Skeletal muscle tissue (tissue), 4 donors: ENCODE results near the gene GABARAP. TPM values are rescaled to one million over a fixed set of nuclear protein-coding genes. Genes with fewer than 3 reads are reported as not detected.

Source experiments
- H3K27ac ChIP-seq: one replicate; pipeline ENCODE4 v1.7.0; 2013; ENCODE audit warnings: mild to moderate bottlenecking, low read depth, low read length, inconsistent platforms
- H3K27me3 ChIP-seq, 3 donors: one replicate each; pipeline ENCODE4 v1.7.0; 2013; ENCODE audit warnings: low read length in 3 of 3; ENCODE audit not compliant: control insufficient read depth in 3 of 3, insufficient read depth in 3 of 3
- H3K36me3 ChIP-seq, 3 donors: one replicate each; pipeline ENCODE4 v1.7.0; 2013; ENCODE audit warnings: low read length in 3 of 3; ENCODE audit not compliant: control insufficient read depth in 3 of 3, insufficient read depth in 3 of 3
- H3K4me1 ChIP-seq, 3 donors: one replicate each; pipeline ENCODE4 v1.7.0; 2013; ENCODE audit warnings: low read length in 3 of 3, mild to moderate bottlenecking in 3 of 3; ENCODE audit not compliant: control insufficient read depth in 3 of 3, insufficient read depth in 3 of 3
- H3K4me3 ChIP-seq, 3 donors: one replicate each; pipeline ENCODE4 v1.7.0; 2013; ENCODE audit warnings: low read length in 3 of 3
- H3K9ac ChIP-seq, 3 donors: one replicate each; pipeline ENCODE4 v1.7.0; 2013; ENCODE audit warnings: low read length in 3 of 3, mild to moderate bottlenecking in 3 of 3, moderate library complexity in 2 of 3, low read depth in 1 of 3
- H3K9me3 ChIP-seq, 3 donors: one replicate each; pipeline ENCODE4 v1.7.0; 2013; ENCODE audit warnings: low read length in 3 of 3; ENCODE audit not compliant: control insufficient read depth in 3 of 3
- total RNA-seq: library from RNA; depleted of rRNA; stranded (reverse); fragments of >200 nt; gene quantifications from one replicate; pipeline ENCODE4 v1.2.3, GENCODE V29; 2014
- donor health status: Osteomylitis.

The GABARAP gene
- total RNA-seq, 1 donor from 2014 or later: 259 TPM

GRCh38 chr17:7219229-7219811 is 22.9 kb downstream of the GABARAP start:
- peak overlapping the region; percentile 78 to 92 (median 86) for H3K4me3 ChIP-seq
- H3K9ac ChIP-seq: peak overlapping the region; percentile 89 to 96 (median 92)
- no peaks in the 10 kb centered on the region for H3K9me3 ChIP-seq
- no peaks in the 10 kb centered on the region for H3K27me3 ChIP-seq
- H3K36me3 ChIP-seq: peaks cover 33 to 41% (median 37%) of the 10 kb centered on the region in 3 donors
- H3K4me1 ChIP-seq: peaks cover 81 to 85% (median 81%) of the 10 kb centered on the region in 3 donors
- peak overlapping the region; percentile 95 for H3K27ac ChIP-seq

GRCh38 chr17:7218758-7219157 is 23.5 kb downstream of the GABARAP start:
- Histone ChIP-seq H3K9me3 (no peaks in the 10 kb centered on the region), H3K9ac (peak overlapping the region; percentile 89 to 96 (median 92)), H3K4me1 (peaks cover 81 to 84% (median 81%) of the 10 kb centered on the region in 3 donors), H3K4me3 (peak overlapping the region in 2 of 3 donors; percentile 78 to 92), H3K36me3 (peaks cover 27 to 35% (median 31%) of the 10 kb centered on the region in 3 donors), H3K27me3 (peaks cover 0 to 3% (median 0%) of the 10 kb centered on the region in 3 donors), H3K27ac (peak overlapping the region; percentile 95)

GRCh38 chr17:7218166-7218565 is 24.1 kb downstream of the GABARAP start:
- no peaks in the 10 kb centered on the region for H3K9me3 ChIP-seq
- peaks cover 78 to 79% (median 78%) of the 10 kb centered on the region in 3 donors for H3K4me1 ChIP-seq
- peak overlapping the region; percentile 55 to 73 (median 66) for H3K4me3 ChIP-seq
- peak overlapping the region; percentile 60 to 78 (median 72) for H3K9ac ChIP-seq
- H3K27ac ChIP-seq: peak overlapping the region; percentile 28
- H3K36me3 ChIP-seq: peaks cover 21 to 29% (median 25%) of the 10 kb centered on the region in 3 donors
- peaks cover 0 to 6% (median 0%) of the 10 kb centered on the region in 3 donors for H3K27me3 ChIP-seq

GRCh38 chr17:7217113-7217987 is 24.9 kb downstream of the GABARAP start:
- H3K27me3 ChIP-seq: peaks cover 0 to 6% (median 0%) of the 10 kb centered on the region in 3 donors
- H3K4me1 ChIP-seq: peaks cover 70 to 71% (median 70%) of the 10 kb centered on the region in 3 donors
- peak overlapping the region; percentile 28 for H3K27ac ChIP-seq

GRCh38 chr17:7216242-7217112 is 25.8 kb downstream of the GABARAP start:
- Histone ChIP-seq H3K9ac (peak overlapping the region; percentile 40 to 61 (median 41)), H3K4me3 (peak overlapping the region in 2 of 3 donors; percentile 22 to 38), H3K27ac (peak overlapping the region; percentile 26), H3K27me3 (peaks cover 0 to 11% (median 4%) of the 10 kb centered on the region in 3 donors), H3K4me1 (peaks cover 61 to 67% (median 63%) of the 10 kb centered on the region in 3 donors), H3K9me3 (no peaks in the 10 kb centered on the region), H3K36me3 (peaks cover 6 to 12% (median 8%) of the 10 kb centered on the region in 3 donors)

More at GRCh38 chr17:7217113-7217987, 24.9 kb downstream of the GABARAP start:
- Histone ChIP-seq H3K4me3 (peak overlapping the region; percentile 55 to 73 (median 66)), H3K9ac (peak overlapping the region; percentile 60 to 78 (median 72)), H3K36me3 (peaks cover 14 to 21% (median 17%) of the 10 kb centered on the region in 3 donors), H3K9me3 (no peaks in the 10 kb centered on the region)

GRCh38 chr17:7215652-7216180 is 26.5 kb downstream of the GABARAP start:
- no peaks in the 10 kb centered on the region for H3K9me3 ChIP-seq
- H3K27me3 ChIP-seq: peaks cover 0 to 11% (median 6%) of the 10 kb centered on the region in 3 donors
- peak overlapping the region in 1 of 3 donors; percentile 1 for H3K9ac ChIP-seq
- peaks cover 0 to 5% (median under 1%) of the 10 kb centered on the region in 3 donors for H3K36me3 ChIP-seq
- peaks cover 54 to 59% (median 55%) of the 10 kb centered on the region in 3 donors for H3K4me1 ChIP-seq
- no peak overlapping the region for H3K27ac ChIP-seq
- H3K4me3 ChIP-seq: peak overlapping the region in 2 of 3 donors; percentile 24 to 70

GRCh38 chr17:7215136-7215638 is 27.1 kb downstream of the GABARAP start:
- H3K27ac ChIP-seq: peak overlapping the region; percentile 62
- H3K9ac ChIP-seq: no peak overlapping the region
- no peaks in the 10 kb centered on the region for H3K36me3 ChIP-seq
- H3K27me3 ChIP-seq: peaks cover 0 to 11% (median 6%) of the 10 kb centered on the region in 3 donors
- no peaks in the 10 kb centered on the region for H3K9me3 ChIP-seq
- H3K4me3 ChIP-seq: peak overlapping the region in 2 of 3 donors; percentile 70 to 74
- peaks cover 49 to 54% (median 50%) of the 10 kb centered on the region in 3 donors for H3K4me1 ChIP-seq

GRCh38 chr17:7214300-7215135 is 27.7 kb downstream of the GABARAP start:
- peak overlapping the region; percentile 62 for H3K27ac ChIP-seq
- H3K9ac ChIP-seq: peak overlapping the region; percentile 22 to 62 (median 45)
- no peaks in the 10 kb centered on the region for H3K9me3 ChIP-seq
- peak overlapping the region; percentile 70 to 75 (median 74) for H3K4me3 ChIP-seq
- H3K36me3 ChIP-seq: no peaks in the 10 kb centered on the region
- peaks cover 46 to 53% (median 48%) of the 10 kb centered on the region in 3 donors for H3K4me1 ChIP-seq
- peaks cover 0 to 11% (median 6%) of the 10 kb centered on the region in 3 donors for H3K27me3 ChIP-seq
